ENCODE measurements around the gene GDPD5. TPM values are rescaled to one million over a fixed set of nuclear protein-coding genes. Genes with fewer than 3 reads are reported as not detected.

Gene GDPD5
- total RNA-seq, 1 experiment from 2014 or later = 7.8 TPM

- H4K5ac ChIP-seq (ENCODE audit: insufficient read length, low read depth, low read length) = no peak overlapping the region
Observed at GRCh38 chr11:75433443-75433842, 92.3 kb downstream of the GDPD5 start.

More at GRCh38 chr11:75433443-75433842, 92.3 kb downstream of the GDPD5 start:
- Mint-ChIP-seq H3K4me3 (peak overlapping the region; percentile 7 to 75; a peak in 4 of 5 replicates), H3K27me3 (ENCODE audit: low read depth) (peaks cover 50% of the 10 kb centered on the region), H3K36me3 (ENCODE audit: insufficient read depth in 1 of 3, low read depth in 3 of 3) (peaks cover 3 to 11% (median 8%) of the 10 kb centered on the region in 3 experiments; a peak in 6 of 7 replicates), H3K9me3 (peaks cover 13 to 18% of the 10 kb centered on the region in 2 experiments), H3K4me1 (peaks cover 22 to 30% of the 10 kb centered on the region in 2 experiments), H3K27ac (no peak overlapping the region)
- no peak overlapping the region for H3K56ac ChIP-seq (ENCODE audit: insufficient read length, low read depth, low read length)
- DNase-seq = no peak
- no peak overlapping the region for H3T11ph ChIP-seq (ENCODE audit: low read length)
- no peak overlapping the region for H3K27ac ChIP-seq (ENCODE audit: insufficient read length, low read depth, low read length)
- no peak overlapping the region for H3K23ac ChIP-seq (ENCODE audit: insufficient read length, low read depth, low read length)
- H3K9me3 ChIP-seq (ENCODE audit: control insufficient read depth, low read depth, low read length) = peaks cover 10% of the 10 kb centered on the region
- H3K4me2 ChIP-seq (ENCODE audit: insufficient read depth, insufficient read length, low read length) = peak overlapping the region; percentile 25
- no peak overlapping the region for H4K8ac ChIP-seq (replicated peaks; ENCODE audit: insufficient read length, low read depth, low read length)
- H2AFZ ChIP-seq (ENCODE audit: low read length) = no peak overlapping the region
- peak overlapping the region; percentile 25; the same call in 1 of the 2 replicates for H3K14ac ChIP-seq (ENCODE audit: insufficient read depth, low read length)
- no peak overlapping the region for H3K4ac ChIP-seq (ENCODE audit: low read depth, low read length)
- H3K23me2 ChIP-seq (ENCODE audit: insufficient read length, low read depth, low read length, poor library complexity, severe bottlenecking) = peaks cover 6% of the 10 kb centered on the region
- H2BK20ac ChIP-seq (ENCODE audit: low read depth, low read length, poor library complexity, severe bottlenecking) = no peak overlapping the region
- H2AK5ac ChIP-seq (ENCODE audit: insufficient read length, low read length) = no peak overlapping the region
- WGBS (ENCODE audit: extremely low coverage, insufficient read length, low lambda C conversion rate) = no CpG with 5 or more reads among the region's 6 CpGs
- no peak overlapping the region for H2BK120ac ChIP-seq (ENCODE audit: low read depth, low read length, poor library complexity, severe bottlenecking)
- H2BK5ac ChIP-seq (ENCODE audit: insufficient read length, low read length) = no peak overlapping the region
- H4K20me1 ChIP-seq (ENCODE audit: control insufficient read depth, insufficient read depth, insufficient read length) = no peaks in the 10 kb centered on the region
- H3K79me1 ChIP-seq (ENCODE audit: insufficient read depth, low read depth, low read length, poor library complexity, severe bottlenecking) = no peaks in the 10 kb centered on the region
- TF ChIP-seq, protein P1, sequence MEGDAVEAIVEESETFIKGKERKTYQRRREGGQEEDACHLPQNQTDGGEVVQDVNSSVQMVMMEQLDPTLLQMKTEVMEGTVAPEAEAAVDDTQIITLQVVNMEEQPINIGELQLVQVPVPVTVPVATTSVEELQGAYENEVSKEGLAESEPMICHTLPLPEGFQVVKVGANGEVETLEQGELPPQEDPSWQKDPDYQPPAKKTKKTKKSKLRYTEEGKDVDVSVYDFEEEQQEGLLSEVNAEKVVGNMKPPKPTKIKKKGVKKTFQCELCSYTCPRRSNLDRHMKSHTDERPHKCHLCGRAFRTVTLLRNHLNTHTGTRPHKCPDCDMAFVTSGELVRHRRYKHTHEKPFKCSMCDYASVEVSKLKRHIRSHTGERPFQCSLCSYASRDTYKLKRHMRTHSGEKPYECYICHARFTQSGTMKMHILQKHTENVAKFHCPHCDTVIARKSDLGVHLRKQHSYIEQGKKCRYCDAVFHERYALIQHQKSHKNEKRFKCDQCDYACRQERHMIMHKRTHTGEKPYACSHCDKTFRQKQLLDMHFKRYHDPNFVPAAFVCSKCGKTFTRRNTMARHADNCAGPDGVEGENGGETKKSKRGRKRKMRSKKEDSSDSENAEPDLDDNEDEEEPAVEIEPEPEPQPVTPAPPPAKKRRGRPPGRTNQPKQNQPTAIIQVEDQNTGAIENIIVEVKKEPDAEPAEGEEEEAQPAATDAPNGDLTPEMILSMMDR (conservative IDR thresholded peaks at IDR 0.05) = no peak
- H3K27me3 ChIP-seq (ENCODE audit: insufficient read depth, low read length) = peaks cover 41% of the 10 kb centered on the region
- no peak overlapping the region for H2BK15ac ChIP-seq (ENCODE audit: low read depth, low read length)
- H2BK12ac ChIP-seq (ENCODE audit: insufficient read length, low read depth, low read length) = no peak overlapping the region
- H4K91ac ChIP-seq (ENCODE audit: insufficient read length, low read depth, low read length) = no peak overlapping the region
- H3K79me2 ChIP-seq (ENCODE audit: insufficient read depth, low read length) = no peaks in the 10 kb centered on the region
- peak overlapping the region; percentile 37 for H3K18ac ChIP-seq (ENCODE audit: insufficient read length, low read depth, low read length)
- peaks cover 3% of the 10 kb centered on the region; the same call in 1 of the 2 replicates for H3K4me1 ChIP-seq (ENCODE audit: insufficient read depth, low read length)
- no peak overlapping the region for H3K9ac ChIP-seq (ENCODE audit: extremely low read depth, insufficient read length, low read length)
